GM21526 (cell line): ENCODE measurements around the gene COL8A2.

Source experiments
- ATAC-seq: cut with Tn5 transposase; IDR thresholded peaks from one replicate; pipeline ENCODE4 v1.9.1; 2021; ENCODE audit warnings: moderate library complexity; ENCODE audit not compliant: unreplicated experiment, low FRiP score

The COL8A2 gene

GRCh38 chr1:36137776-36138175 is 12.8 kb upstream of the COL8A2 start:
- no peak for ATAC-seq

- ATAC-seq = no peak
These were observed 12.2 kb upstream of the COL8A2 start for GRCh38 chr1:36137226-36137625.

GRCh38 chr1:36136535-36136934 is 11.5 kb upstream of the COL8A2 start:
- ATAC-seq = no peak

GRCh38 chr1:36135796-36136195 is 10.8 kb upstream of the COL8A2 start:
- ATAC-seq = no peak

GRCh38 chr1:36135330-36135667 is 10.3 kb upstream of the COL8A2 start:
- ATAC-seq = no peak

GRCh38 chr1:36134505-36135329 is 9.7 kb upstream of the COL8A2 start:
- no peak for ATAC-seq

- ATAC-seq = no peak
These were observed 9.0 kb upstream of the COL8A2 start for GRCh38 chr1:36134031-36134430.

GRCh38 chr1:36133484-36133883 is 8.5 kb upstream of the COL8A2 start:
- no peak for ATAC-seq

- no peak for ATAC-seq
These were observed 7.0 kb upstream of the COL8A2 start for GRCh38 chr1:36132029-36132428.

- no peak for ATAC-seq
These were observed 3.8 kb upstream of the COL8A2 start for GRCh38 chr1:36128905-36129206.

- ATAC-seq = no peak
These were observed 3.3 kb upstream of the COL8A2 start for GRCh38 chr1:36128126-36128904.

GRCh38 chr1:36126797-36127500 is 1.9 kb upstream of the COL8A2 start:
- ATAC-seq = no peak

GRCh38 chr1:36126005-36126716 is 1.1 kb upstream of the COL8A2 start:
- ATAC-seq = no peak

GRCh38 chr1:36124404-36125128 is 456 bp downstream of the COL8A2 start:
- no peak for ATAC-seq

GRCh38 chr1:36123356-36123755 is 1.7 kb downstream of the COL8A2 start:
- ATAC-seq = no peak

- ATAC-seq = no peak
These were observed 2.7 kb downstream of the COL8A2 start for GRCh38 chr1:36122062-36123030.

- ATAC-seq = no peak
These were observed 5.6 kb downstream of the COL8A2 start for GRCh38 chr1:36119456-36119855.

- ATAC-seq = no peak
These were observed 6.4 kb downstream of the COL8A2 start for GRCh38 chr1:36118447-36119204.
